WTC11 (cell line): Measurements from ENCODE around the gene TESK2. TPM values are rescaled to one million over a fixed set of nuclear protein-coding genes. Genes with fewer than 3 reads are reported as not detected.

Experiments
- ARID4B ChIP-seq: sonication (generic); formaldehyde crosslinking; IDR thresholded peaks from 2 replicates; pipeline ENCODE4 v1.8.0; 2023; ENCODE audit warnings: missing genetic modification reagents, mild to moderate bottlenecking, borderline replicate concordance
- ATF1 ChIP-seq: sonication (generic); formaldehyde crosslinking; IDR thresholded peaks from 2 replicates; pipeline ENCODE4 v1.8.1; 2023; ENCODE audit warnings: mild to moderate bottlenecking, moderate library complexity, missing genetic modification reagents
- EMX1 ChIP-seq: fragments of 250-450 bp; sonication (Bioruptor Pico); IDR thresholded peaks from 2 replicates; pipeline ENCODE4 v1.8.0; 2021; ENCODE audit warnings: mild to moderate bottlenecking
- ESRRA ChIP-seq: sonication (generic); formaldehyde crosslinking; IDR thresholded peaks from 2 replicates; pipeline ENCODE4 v1.8.1; 2022; ENCODE audit warnings: mild to moderate bottlenecking, missing genetic modification reagents, borderline replicate concordance
- ETV6 ChIP-seq: sonication (generic); formaldehyde crosslinking; IDR thresholded peaks from 2 replicates; pipeline ENCODE4 v1.8.1; 2022; ENCODE audit warnings: mild to moderate bottlenecking, missing genetic modification reagents
- FOXK1 ChIP-seq: sonication (generic); formaldehyde crosslinking; IDR thresholded peaks from 2 replicates; pipeline ENCODE4 v1.8.0; 2022; ENCODE audit warnings: mild to moderate bottlenecking, moderate library complexity, missing genetic modification reagents
- FOXP4 ChIP-seq: sonication (generic); formaldehyde crosslinking; IDR thresholded peaks from 2 replicates; pipeline ENCODE4 v1.8.0; 2022; ENCODE audit warnings: mild to moderate bottlenecking, missing genetic modification reagents
- IRF2 ChIP-seq: sonication (generic); formaldehyde crosslinking; IDR thresholded peaks from 2 replicates; pipeline ENCODE4 v1.8.0; 2022; ENCODE audit warnings: low read depth, missing genetic modification reagents, borderline replicate concordance
- NFATC4 ChIP-seq: fragments of 250-450 bp; sonication (Bioruptor Pico); IDR thresholded peaks from 2 replicates; pipeline ENCODE4 v1.9.0; 2021; ENCODE audit warnings: mild to moderate bottlenecking
- NFE2L1 ChIP-seq: sonication (generic); formaldehyde crosslinking; IDR thresholded peaks from 2 replicates; pipeline ENCODE4 v1.8.1; 2023; ENCODE audit warnings: missing genetic modification reagents
- NFYB ChIP-seq: sonication (generic); formaldehyde crosslinking; conservative IDR thresholded peaks from 2 replicates; pipeline ENCODE4 v1.8.0; 2022; ENCODE audit warnings: low read depth, missing genetic modification reagents
- NR3C1 ChIP-seq: sonication (generic); formaldehyde crosslinking; conservative IDR thresholded peaks from 2 replicates; pipeline ENCODE4 v1.8.1; 2023; ENCODE audit warnings: low read depth, mild to moderate bottlenecking, missing genetic modification reagents
- RORB ChIP-seq: fragments of 250-450 bp; sonication (Bioruptor Pico); IDR thresholded peaks from 2 replicates; pipeline ENCODE4 v1.9.0; 2021; ENCODE audit warnings: mild to moderate bottlenecking
- TEAD1 ChIP-seq: sonication (generic); formaldehyde crosslinking; IDR thresholded peaks from 2 replicates; pipeline ENCODE4 v1.8.0; 2022; ENCODE audit warnings: mild to moderate bottlenecking, missing genetic modification reagents
- TEAD4 ChIP-seq: sonication (generic); formaldehyde crosslinking; IDR thresholded peaks from 2 replicates; pipeline ENCODE4 v1.8.0; 2022; ENCODE audit warnings: mild to moderate bottlenecking, missing genetic modification reagents
- TP53 ChIP-seq: sonication (generic); formaldehyde crosslinking; IDR thresholded peaks from 2 replicates; pipeline ENCODE4 v1.8.1; 2023; ENCODE audit warnings: mild to moderate bottlenecking, missing genetic modification reagents
- USF1 ChIP-seq: sonication (generic); formaldehyde crosslinking; IDR thresholded peaks from 2 replicates; pipeline ENCODE4 v1.8.0; 2022; ENCODE audit warnings: mild to moderate bottlenecking, missing genetic modification reagents
- ZBTB21 ChIP-seq: sonication (generic); formaldehyde crosslinking; IDR thresholded peaks from 2 replicates; pipeline ENCODE4 v1.8.1; 2023; ENCODE audit warnings: mild to moderate bottlenecking, missing genetic modification reagents, borderline replicate concordance
- ZNF232 ChIP-seq: sonication (generic); formaldehyde crosslinking; IDR thresholded peaks from 2 replicates; pipeline ENCODE4 v1.8.0; 2022; ENCODE audit warnings: mild to moderate bottlenecking, missing genetic modification reagents
- ZNF317 ChIP-seq: sonication (generic); formaldehyde crosslinking; IDR thresholded peaks from 2 replicates; pipeline ENCODE4 v1.8.1; 2023; ENCODE audit warnings: low read depth, mild to moderate bottlenecking, moderate library complexity, missing genetic modification reagents, borderline replicate concordance
- ZNF416 ChIP-seq: fragments of 250-450 bp; sonication (Bioruptor Pico); IDR thresholded peaks from 2 replicates; pipeline ENCODE4 v1.9.0; 2021; ENCODE audit warnings: mild to moderate bottlenecking, inconsistent platforms
- ZNF423 ChIP-seq: fragments of 250-450 bp; sonication (Bioruptor Pico); IDR thresholded peaks from 2 replicates; pipeline ENCODE4 v2.1.2; 2022; ENCODE audit warnings: mild to moderate bottlenecking, moderate library complexity
- total RNA-seq: library from RNA; stranded (reverse); gene quantifications from 3 replicates; pipeline ENCODE4 v1.2.3, GENCODE V29; 2021
- TF ChIP-seq, protein P1 (sequence below): sonication (generic); formaldehyde crosslinking; IDR thresholded peaks from 2 replicates; pipeline ENCODE4 v1.8.0; 2023; ENCODE audit warnings: mild to moderate bottlenecking, missing genetic modification reagents
- TF ChIP-seq, protein P2 (sequence below): fragments of 250-450 bp; sonication (Bioruptor Pico); IDR thresholded peaks from 2 replicates; pipeline ENCODE4 v2.1.2; 2022; ENCODE audit warnings: mild to moderate bottlenecking, moderate library complexity
- TF ChIP-seq, protein P3 (sequence below): fragments of 250-450 bp; sonication (Bioruptor Pico); conservative IDR thresholded peaks from 2 replicates; pipeline ENCODE4 v1.9.0; 2021; ENCODE audit warnings: mild to moderate bottlenecking

TESK2 gene
- total RNA-seq, 1 experiment from 2014 or later, result 13.3 TPM

- TF ChIP-seq ARID4B (CRISPR knock-in tag), result peak; percentile 38; the same call in 1 of the 2 replicates
- no peak for TF ChIP-seq NFYB (CRISPR knock-in tag)
- peak; percentile 48 for TF ChIP-seq TEAD1 (CRISPR knock-in tag)
- no peak; the same call in 1 of the 2 replicates for TF ChIP-seq TEAD4 (CRISPR knock-in tag)
- TF ChIP-seq, protein P1, sequence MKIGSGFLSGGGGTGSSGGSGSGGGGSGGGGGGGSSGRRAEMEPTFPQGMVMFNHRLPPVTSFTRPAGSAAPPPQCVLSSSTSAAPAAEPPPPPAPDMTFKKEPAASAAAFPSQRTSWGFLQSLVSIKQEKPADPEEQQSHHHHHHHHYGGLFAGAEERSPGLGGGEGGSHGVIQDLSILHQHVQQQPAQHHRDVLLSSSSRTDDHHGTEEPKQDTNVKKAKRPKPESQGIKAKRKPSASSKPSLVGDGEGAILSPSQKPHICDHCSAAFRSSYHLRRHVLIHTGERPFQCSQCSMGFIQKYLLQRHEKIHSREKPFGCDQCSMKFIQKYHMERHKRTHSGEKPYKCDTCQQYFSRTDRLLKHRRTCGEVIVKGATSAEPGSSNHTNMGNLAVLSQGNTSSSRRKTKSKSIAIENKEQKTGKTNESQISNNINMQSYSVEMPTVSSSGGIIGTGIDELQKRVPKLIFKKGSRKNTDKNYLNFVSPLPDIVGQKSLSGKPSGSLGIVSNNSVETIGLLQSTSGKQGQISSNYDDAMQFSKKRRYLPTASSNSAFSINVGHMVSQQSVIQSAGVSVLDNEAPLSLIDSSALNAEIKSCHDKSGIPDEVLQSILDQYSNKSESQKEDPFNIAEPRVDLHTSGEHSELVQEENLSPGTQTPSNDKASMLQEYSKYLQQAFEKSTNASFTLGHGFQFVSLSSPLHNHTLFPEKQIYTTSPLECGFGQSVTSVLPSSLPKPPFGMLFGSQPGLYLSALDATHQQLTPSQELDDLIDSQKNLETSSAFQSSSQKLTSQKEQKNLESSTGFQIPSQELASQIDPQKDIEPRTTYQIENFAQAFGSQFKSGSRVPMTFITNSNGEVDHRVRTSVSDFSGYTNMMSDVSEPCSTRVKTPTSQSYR (CRISPR knock-in tag), result peak; percentile 91
- TF ChIP-seq ZNF317 (CRISPR knock-in tag), result peak; percentile 50; the same call in 1 of the 2 replicates
- TF ChIP-seq RORB, result no peak
- TF ChIP-seq ZBTB21 (CRISPR knock-in tag), result peak; percentile 51; the same call in 1 of the 2 replicates
- TF ChIP-seq NR3C1, result no peak; the same call in 1 of the 2 replicates
- TF ChIP-seq, protein P2, sequence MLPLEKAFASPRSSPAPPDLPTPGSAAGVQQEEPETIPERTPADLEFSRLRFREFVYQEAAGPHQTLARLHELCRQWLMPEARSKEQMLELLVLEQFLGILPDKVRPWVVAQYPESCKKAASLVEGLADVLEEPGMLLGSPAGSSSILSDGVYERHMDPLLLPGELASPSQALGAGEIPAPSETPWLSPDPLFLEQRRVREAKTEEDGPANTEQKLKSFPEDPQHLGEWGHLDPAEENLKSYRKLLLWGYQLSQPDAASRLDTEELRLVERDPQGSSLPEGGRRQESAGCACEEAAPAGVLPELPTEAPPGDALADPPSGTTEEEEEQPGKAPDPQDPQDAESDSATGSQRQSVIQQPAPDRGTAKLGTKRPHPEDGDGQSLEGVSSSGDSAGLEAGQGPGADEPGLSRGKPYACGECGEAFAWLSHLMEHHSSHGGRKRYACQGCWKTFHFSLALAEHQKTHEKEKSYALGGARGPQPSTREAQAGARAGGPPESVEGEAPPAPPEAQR, result no peak
- TF ChIP-seq EMX1 (CRISPR knock-in tag), result 0 out of 2 replicates have a peak, but pooled peaks have one; percentile 12
- no peak for TF ChIP-seq IRF2 (CRISPR knock-in tag)
- TF ChIP-seq FOXK1 (CRISPR knock-in tag), result peak; percentile 37; the same call in 1 of the 2 replicates
- TF ChIP-seq FOXP4, result peak; percentile 77
- TF ChIP-seq ESRRA, result peak; percentile 13; the same call in 1 of the 2 replicates
- TF ChIP-seq ZNF423 (CRISPR knock-in tag), result no peak
- TF ChIP-seq, protein P3, sequence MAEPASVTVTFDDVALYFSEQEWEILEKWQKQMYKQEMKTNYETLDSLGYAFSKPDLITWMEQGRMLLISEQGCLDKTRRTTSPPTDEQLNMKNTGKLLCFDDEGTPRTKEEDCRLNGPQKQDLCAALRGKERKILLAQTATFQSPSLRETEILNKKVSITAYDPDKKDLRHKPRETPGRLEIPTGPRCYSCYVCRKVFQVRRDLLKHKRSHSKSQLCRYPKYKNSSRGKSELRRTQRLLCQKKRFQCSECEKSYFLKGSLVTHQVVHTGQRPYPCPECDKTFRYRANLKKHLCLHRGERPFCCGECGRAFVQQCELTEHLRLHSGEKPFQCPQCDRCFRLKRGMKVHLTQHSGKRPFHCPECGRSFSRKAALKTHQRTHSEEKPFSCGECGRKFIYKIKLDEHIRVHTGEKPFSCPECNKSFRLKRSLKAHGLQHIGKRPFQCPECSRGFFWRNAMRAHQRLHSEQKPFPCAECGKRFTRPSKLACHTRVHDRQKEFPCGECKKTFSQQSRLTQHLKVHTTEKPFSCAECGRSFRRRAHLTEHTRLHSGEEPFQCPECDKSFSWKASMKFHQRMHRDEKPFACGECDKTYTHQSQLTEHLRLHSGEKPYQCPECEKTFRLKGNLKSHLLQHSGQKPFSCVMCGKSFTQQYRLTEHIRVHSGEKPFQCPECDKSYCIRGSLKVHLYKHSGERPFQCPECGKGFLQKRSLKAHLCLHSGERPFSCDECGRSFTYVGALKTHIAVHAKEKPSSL (CRISPR knock-in tag), result no peak
- peak; percentile 54; the same call in 1 of the 2 replicates for TF ChIP-seq ATF1 (CRISPR knock-in tag)
- TF ChIP-seq ZNF232 (CRISPR knock-in tag), result peak; percentile 81; the same call in 1 of the 2 replicates
- TF ChIP-seq TP53 (CRISPR knock-in tag), result peak; percentile 79; the same call in 1 of the 2 replicates
- no peak for TF ChIP-seq ZNF416
- peak; percentile 73; the same call in 1 of the 2 replicates for TF ChIP-seq ETV6 (CRISPR knock-in tag)
- peak; percentile 76; the same call in 1 of the 2 replicates for TF ChIP-seq NFE2L1 (CRISPR knock-in tag)
- no peak for TF ChIP-seq NFATC4
- TF ChIP-seq USF1 (CRISPR knock-in tag), result peak; percentile 70; the same call in 1 of the 2 replicates
These were observed 164.0 kb downstream of the TESK2 start, which contains the start of gene HPDL (continued) for GRCh38 chr1:45326627-45327623.
